Hematopoietic multipotent progenitor cell treated with erythropoietin and hydrocortisone succinate and interleukin-3 and kit ligand, for 8 days (in vitro differentiated cells): ENCODE data around the gene NBAS.
"Not testable (repeated sequence)": the region's sequence is repeated elsewhere in the genome, so short reads cannot be mapped to it uniquely, and the experiment has no call there.

ENCODE experiments used
- DNase-seq: peaks from one replicate; pipeline ENCODE4 v3.0.0-alpha.2; 2015

Gene NBAS

DNA sequence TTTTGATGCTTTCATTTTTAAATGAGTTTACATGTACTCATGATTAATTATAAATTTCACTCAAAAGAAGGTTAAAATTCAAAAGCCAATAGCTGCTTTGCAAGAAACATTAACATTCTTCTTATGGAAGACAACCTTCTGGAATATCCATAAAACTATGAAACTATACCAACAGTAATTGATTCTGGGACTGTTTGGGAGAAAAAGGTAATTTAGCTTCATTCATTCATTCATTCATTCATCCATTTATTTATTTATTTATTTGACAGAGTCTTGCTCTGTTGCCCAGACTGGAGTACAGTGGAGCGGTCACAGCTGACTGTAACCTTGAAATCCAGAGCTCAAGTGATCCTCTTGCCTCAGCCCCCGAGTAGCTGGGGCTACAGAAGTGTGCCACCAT, 110.3 kb downstream of the NBAS start:
- DNase-seq, result no peak

DNA sequence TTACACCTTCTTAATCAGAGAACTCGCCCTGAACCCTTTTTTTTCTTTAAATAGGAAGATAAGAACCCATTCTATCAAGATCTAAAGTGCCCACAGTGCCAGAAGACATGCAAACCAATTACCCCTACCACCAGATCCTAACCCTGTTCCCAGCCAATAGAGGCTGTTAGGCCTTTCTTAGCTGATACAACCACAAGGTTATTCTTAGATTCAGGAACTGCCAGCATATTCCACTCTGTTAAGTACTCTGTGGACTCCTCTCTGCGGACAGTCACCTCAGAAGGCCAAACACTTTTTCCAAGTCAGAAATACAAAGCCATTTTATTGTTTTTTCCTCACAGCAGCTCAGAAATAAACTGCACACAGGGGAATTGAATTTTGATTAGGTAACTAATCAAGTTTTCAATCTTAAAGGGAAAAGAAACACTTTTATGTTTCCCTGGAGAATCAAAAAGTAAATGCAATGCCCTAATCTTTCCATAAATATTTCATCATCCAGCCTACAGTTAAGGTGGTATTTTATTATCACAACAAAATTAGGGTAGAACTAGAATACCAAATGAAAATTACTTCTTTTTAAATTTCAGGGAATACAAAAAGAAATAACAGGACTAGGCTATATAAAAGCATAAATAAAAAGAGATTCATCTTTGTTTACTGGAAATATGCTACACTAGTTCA, 111.4 kb downstream of the NBAS start:
- DNase-seq, result peak; percentile 64

- no peak for DNase-seq
Observed at GRCh38 chr2:15448250-15448839, 112.8 kb downstream of the NBAS start.

DNA sequence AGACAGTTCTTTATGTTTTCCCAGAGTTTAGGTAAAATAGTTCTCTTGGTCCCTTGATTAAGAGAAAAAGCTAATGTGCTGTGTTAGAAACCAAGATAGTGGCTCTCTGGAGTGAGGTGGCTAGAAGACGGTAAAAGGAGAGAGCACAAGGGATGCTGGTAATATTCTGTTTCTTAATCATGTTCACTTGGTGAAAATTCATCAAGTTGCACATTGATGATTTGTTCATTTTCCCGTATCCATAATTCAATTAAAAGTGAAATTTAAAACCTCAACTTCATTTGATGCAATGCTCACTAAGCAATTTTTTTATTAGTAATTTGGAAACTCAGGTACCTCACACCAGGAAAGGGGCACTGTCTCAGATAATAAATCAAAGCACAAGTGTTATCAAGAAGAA, 113.8 kb downstream of the NBAS start:
- no peak for DNase-seq

GRCh38 chr2:15446961-15447360, 114.2 kb downstream of the NBAS start:
- DNase-seq, result no peak

- DNase-seq, result no peak
Observed at GRCh38 chr2:15445891-15446562, 115.1 kb downstream of the NBAS start.

GRCh38 chr2:15439768-15440524, 121.2 kb downstream of the NBAS start:
- DNase-seq, result not testable (repeated sequence)

DNA sequence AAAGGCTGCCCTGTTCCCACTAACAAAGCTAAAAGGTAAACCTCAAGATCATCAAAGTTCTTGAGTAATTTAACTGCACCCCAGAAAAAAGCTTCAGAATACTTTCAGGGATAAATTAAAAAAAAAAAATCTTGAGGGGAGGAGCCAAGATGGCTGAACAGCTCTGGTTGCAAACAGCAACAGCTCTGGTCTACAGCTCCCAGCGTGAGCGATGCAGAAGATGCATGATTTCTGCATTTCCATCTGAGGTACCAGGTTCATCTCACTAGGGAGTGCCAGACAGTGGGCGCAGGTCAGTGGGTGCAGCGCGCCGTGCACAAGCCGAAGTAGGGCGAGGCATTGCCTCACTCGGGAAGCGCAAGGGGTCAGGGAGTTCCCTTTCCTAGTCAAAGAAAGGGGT, 121.8 kb downstream of the NBAS start:
- not testable (repeated sequence) for DNase-seq

- no peak for DNase-seq
Observed at GRCh38 chr2:15436195-15436594, 124.9 kb downstream of the NBAS start.

- no peak for DNase-seq
Observed at GRCh38 chr2:15435474-15435873, 125.7 kb downstream of the NBAS start.

GRCh38 chr2:15432642-15433256, 128.4 kb downstream of the NBAS start:
- peak; percentile 81 for DNase-seq

- DNase-seq, result no peak
Observed at GRCh38 chr2:15429032-15429431, 132.1 kb downstream of the NBAS start.

GRCh38 chr2:15427987-15428386, 133.1 kb downstream of the NBAS start:
- DNase-seq, result no peak

DNA sequence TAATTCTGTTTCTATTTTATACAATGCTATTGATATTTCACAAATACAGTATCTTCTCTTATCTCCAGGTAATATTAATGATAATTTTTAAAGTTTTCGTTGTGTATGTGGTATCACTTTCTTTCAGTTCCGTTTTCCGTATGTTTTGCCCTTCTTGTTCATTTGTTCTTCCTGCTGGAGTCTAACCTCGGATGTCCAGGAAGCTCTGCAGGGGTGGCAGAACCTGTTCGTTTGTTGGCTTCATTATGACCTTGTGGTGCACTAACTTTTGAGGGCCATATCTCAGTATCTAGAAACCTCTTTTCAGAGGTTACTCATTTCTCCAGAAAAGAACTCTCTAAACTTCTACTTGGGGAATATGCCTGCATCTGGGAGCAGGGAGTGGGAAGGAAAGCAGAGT, 134.5 kb downstream of the NBAS start:
- DNase-seq, result no peak

- no peak for DNase-seq
Observed at GRCh38 chr2:15425712-15426111, 135.4 kb downstream of the NBAS start.

GRCh38 chr2:15421753-15422152, 139.4 kb downstream of the NBAS start:
- peak; percentile 76 for DNase-seq

- DNase-seq, result no peak
Observed at GRCh38 chr2:15415748-15416147, 145.4 kb downstream of the NBAS start.

DNA sequence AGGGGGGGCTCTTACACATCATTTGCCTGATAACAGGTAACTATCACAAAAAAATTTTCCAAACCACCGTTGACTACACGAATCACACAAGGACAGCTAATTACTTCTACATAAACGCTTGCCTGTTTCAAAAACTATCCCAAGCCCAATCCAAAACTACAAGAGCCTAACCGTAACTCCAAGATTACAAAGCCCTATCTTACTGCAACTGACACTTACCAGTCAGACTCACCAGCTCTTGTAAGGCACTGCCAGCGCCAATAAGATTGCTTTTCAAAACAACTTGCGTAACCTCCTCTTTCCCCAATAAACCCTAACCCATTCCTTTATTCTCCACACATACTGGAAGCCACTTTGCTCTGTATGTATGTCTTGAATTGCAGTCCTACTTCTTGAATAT, 148.4 kb downstream of the NBAS start:
- DNase-seq, result no peak

DNA sequence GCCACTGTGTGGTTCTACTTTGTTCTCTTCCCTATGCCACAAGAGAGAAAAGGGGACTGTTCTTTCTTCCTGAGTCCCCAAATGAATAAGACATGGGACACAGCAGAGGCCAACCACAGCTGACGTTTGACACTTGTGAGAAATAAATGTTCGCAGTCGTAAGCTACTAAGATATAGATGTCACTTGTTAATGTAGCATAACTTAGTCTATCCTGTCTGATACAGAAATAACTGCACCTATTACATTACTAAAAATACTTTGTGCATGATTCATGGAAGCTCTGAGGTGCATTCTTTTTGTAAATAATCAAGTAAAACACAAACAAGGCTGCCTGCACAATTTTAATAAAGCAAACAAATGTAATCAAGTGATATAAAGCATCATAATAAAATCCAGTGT, 148.8 kb downstream of the NBAS start:
- DNase-seq, result no peak

DNA sequence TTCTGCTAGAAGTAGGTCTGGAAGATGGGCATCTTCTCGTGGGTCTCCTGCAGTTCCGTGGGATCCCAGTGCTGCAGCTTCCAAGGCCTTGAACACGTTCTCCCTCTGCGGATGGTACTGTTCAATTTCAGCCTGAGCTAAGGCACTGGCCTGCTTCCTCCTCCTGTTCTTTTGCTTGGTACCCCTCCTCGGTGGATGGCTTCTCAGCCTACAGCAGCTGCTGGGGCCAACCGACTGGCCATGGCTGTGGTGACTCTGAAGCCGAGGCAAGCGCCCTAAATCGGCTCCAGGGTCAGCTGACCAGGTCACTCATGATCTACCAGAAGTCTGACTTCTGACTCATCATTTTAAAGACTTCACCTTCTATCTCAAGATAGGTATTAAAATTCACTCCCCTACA, 150.2 kb downstream of the NBAS start:
- no peak for DNase-seq

GRCh38 chr2:15408759-15409158, 152.4 kb downstream of the NBAS start:
- no peak for DNase-seq

- no peak for DNase-seq
Observed at GRCh38 chr2:15407666-15408065, 153.5 kb downstream of the NBAS start.

DNA sequence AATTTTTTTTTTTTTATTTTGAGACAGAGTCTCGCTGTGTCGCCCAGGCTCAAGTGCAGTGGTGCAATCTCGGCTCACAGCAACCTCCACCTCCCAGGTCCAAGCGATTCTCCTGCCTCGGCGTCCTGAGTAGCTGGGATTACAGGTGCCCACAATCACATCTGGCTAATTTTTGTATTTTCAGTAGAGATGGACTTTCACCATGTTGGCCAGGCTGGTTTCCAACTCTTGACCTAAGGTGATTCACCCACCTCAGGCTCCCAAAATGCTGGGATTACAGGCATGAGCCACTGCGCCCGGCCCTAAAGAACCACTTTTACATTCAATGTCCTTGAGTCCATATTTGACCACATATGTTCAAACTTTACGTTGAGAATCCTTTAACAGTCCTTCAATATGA, 156.6 kb downstream of the NBAS start:
- DNase-seq, result not testable (repeated sequence)
